Measurements from ENCODE around the gene CACNA1B. TPM values are rescaled to one million over a fixed set of nuclear protein-coding genes. Genes with fewer than 3 reads are reported as not detected.

The CACNA1B gene
- total and polyA plus RNA-seq, 10 donors = under 0.01 to 0.09 (median 0.04) TPM; not detected in 4

DNA sequence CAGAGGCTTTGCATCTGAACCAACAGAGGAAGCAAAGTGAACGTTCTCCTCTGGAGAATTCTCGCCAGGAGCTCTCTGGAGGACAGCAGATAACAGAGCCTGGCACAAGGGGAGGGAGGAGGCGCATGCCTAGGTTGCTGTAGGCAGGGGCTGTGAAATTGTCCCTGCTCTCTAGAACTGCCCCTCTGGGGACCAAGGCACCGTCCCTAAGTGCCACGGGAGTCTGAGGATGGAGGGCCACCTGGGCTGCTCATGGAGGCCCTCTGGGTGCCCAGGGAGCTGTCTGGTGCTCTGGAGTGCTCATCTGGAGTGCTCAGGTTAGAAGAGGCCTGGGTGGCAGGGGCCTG is 77.6 kb downstream of the CACNA1B start:
- TF ChIP-seq, protein P1, sequence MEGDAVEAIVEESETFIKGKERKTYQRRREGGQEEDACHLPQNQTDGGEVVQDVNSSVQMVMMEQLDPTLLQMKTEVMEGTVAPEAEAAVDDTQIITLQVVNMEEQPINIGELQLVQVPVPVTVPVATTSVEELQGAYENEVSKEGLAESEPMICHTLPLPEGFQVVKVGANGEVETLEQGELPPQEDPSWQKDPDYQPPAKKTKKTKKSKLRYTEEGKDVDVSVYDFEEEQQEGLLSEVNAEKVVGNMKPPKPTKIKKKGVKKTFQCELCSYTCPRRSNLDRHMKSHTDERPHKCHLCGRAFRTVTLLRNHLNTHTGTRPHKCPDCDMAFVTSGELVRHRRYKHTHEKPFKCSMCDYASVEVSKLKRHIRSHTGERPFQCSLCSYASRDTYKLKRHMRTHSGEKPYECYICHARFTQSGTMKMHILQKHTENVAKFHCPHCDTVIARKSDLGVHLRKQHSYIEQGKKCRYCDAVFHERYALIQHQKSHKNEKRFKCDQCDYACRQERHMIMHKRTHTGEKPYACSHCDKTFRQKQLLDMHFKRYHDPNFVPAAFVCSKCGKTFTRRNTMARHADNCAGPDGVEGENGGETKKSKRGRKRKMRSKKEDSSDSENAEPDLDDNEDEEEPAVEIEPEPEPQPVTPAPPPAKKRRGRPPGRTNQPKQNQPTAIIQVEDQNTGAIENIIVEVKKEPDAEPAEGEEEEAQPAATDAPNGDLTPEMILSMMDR (IDR thresholded peaks at IDR 0.05 in 8 of 11, conservative IDR thresholded peaks at IDR 0.05 in 3 of 11) = no peak
- TF ChIP-seq POLR2AphosphoS5 (IDR thresholded peaks at IDR 0.05) (no peak), POLR2A (IDR thresholded peaks at IDR 0.05) (no peak)
- 52 to 69% (median 64%) methylated on average over 5 of the region's 5 CpGs for WGBS, 5 donors

GRCh38 chr9:137955586-137955985 is 78.0 kb downstream of the CACNA1B start:
- H3K9me3 ChIP-seq = no peaks in the 10 kb centered on the region
- no peak overlapping the region for H3K4me3 ChIP-seq
- no peaks in the 10 kb centered on the region for H3K4me1 ChIP-seq
- no peak for DNase-seq
- TF ChIP-seq, protein P1 (IDR thresholded peaks at IDR 0.05 in 8 of 11, conservative IDR thresholded peaks at IDR 0.05 in 3 of 11) = no peak
- TF ChIP-seq POLR2A (IDR thresholded peaks at IDR 0.05) = no peak
- TF ChIP-seq POLR2AphosphoS5 (IDR thresholded peaks at IDR 0.05) = no peak
- 83 to 95% (median 91%) methylated on average over 7 to 14 of the region's 14 CpGs for WGBS, 5 donors
- no peaks in the 10 kb centered on the region for H3K36me3 ChIP-seq
- peaks cover 0 to 27% (median 0%) of the 10 kb centered on the region in 7 donors for H3K27me3 ChIP-seq (replicated peaks in 1 of 7)
- intact Hi-C loops (cut with DNase I; ENCODE audit: low total_unique reads) = no loop called here
- H3K27ac ChIP-seq = no peak overlapping the region

More for the DNA sequence above, 77.6 kb downstream of the CACNA1B start:
- intact Hi-C loops (cut with DNase I; ENCODE audit: low total_unique reads) = no loop called here
- Histone ChIP-seq H3K27me3 (replicated peaks in 1 of 7) (peaks cover 0 to 27% (median 0%) of the 10 kb centered on the region in 7 donors), H3K27ac (no peak overlapping the region), H3K4me1 (no peaks in the 10 kb centered on the region), H3K36me3 (no peaks in the 10 kb centered on the region), H3K9me3 (no peaks in the 10 kb centered on the region), H3K4me3 (no peak overlapping the region)
- no peak for DNase-seq

DNA sequence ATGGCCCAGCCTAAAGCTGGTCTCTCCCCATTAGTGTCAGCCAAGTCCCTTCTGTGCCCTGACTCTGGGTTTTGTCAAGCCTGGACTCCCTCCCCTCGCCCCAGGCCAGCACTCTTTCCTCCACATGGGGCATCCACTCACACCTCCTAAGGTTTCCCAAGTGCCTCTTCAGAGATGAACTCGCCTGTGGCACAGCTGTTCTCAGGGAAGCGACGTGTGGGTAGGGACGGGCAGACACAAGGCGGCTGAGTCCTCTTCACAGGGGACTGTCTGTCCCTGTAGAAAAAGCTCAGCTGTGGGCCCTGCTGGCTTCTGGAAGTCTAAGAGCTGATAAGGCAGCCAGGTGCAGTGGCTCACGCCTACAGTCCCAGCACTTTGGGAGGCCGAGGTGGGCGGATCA is 78.5 kb downstream of the CACNA1B start:
- H3K9me3 ChIP-seq = no peaks in the 10 kb centered on the region
- no peaks in the 10 kb centered on the region for H3K36me3 ChIP-seq
- H3K4me3 ChIP-seq = no peak overlapping the region
- DNase-seq = no peak
- peaks cover 0 to 27% (median 0%) of the 10 kb centered on the region in 7 donors for H3K27me3 ChIP-seq (replicated peaks in 1 of 7)
- TF ChIP-seq, protein P1 (IDR thresholded peaks at IDR 0.05 in 8 of 11, conservative IDR thresholded peaks at IDR 0.05 in 3 of 11) = no peak
- TF ChIP-seq POLR2A (IDR thresholded peaks at IDR 0.05) = no peak
- no peak for TF ChIP-seq POLR2AphosphoS5 (IDR thresholded peaks at IDR 0.05)
- no peak overlapping the region for H3K27ac ChIP-seq
- WGBS, 5 donors = 82 to 87% (median 84%) methylated on average over 9 of the region's 9 CpGs
- no peaks in the 10 kb centered on the region for H3K4me1 ChIP-seq
- intact Hi-C loops (cut with DNase I; ENCODE audit: low total_unique reads) = no loop called here

GRCh38 chr9:137956688-137957385 is 79.3 kb downstream of the CACNA1B start:
- H3K4me3 ChIP-seq = no peak overlapping the region
- no peaks in the 10 kb centered on the region for H3K4me1 ChIP-seq
- H3K36me3 ChIP-seq = no peaks in the 10 kb centered on the region
- no peak for DNase-seq
- H3K27ac ChIP-seq = no peak overlapping the region
- intact Hi-C loops (cut with DNase I; ENCODE audit: low total_unique reads) = no loop called here
- 65 to 80% (median 72%) methylated on average over 11 to 15 of the region's 15 CpGs for WGBS, 5 donors
- peaks cover 0 to 19% (median 0%) of the 10 kb centered on the region in 7 donors for H3K27me3 ChIP-seq (replicated peaks in 1 of 7)
- no peak for TF ChIP-seq POLR2A (IDR thresholded peaks at IDR 0.05)
- TF ChIP-seq, protein P1 (IDR thresholded peaks at IDR 0.05 in 8 of 11, conservative IDR thresholded peaks at IDR 0.05 in 3 of 11) = no peak
- no peak for TF ChIP-seq POLR2AphosphoS5 (IDR thresholded peaks at IDR 0.05)
- no peaks in the 10 kb centered on the region for H3K9me3 ChIP-seq

Data from spleen (tissue), 11 donors.